HG03039 (cell line): Measurements from ENCODE around the gene CDCA3.
A peak's percentile ranks its signal among the peaks of the same experiment; 100 is the strongest.

Source experiments
- ATAC-seq: cut with Tn5 transposase; IDR thresholded peaks from one replicate; pipeline ENCODE4 v1.9.1; 2021; ENCODE audit warnings: mild to moderate bottlenecking, moderate library complexity; ENCODE audit not compliant: unreplicated experiment

The CDCA3 gene

GRCh38 chr12:6853626-6854025, 2.5 kb upstream of the CDCA3 start:
- ATAC-seq = no peak

GRCh38 chr12:6852651-6853354, 1.7 kb upstream of the CDCA3 start:
- ATAC-seq = no peak

GRCh38 chr12:6851921-6852650, 1.0 kb upstream of the CDCA3 start, which contains the start of gene USP5:
TSS of gene USP5 (plus strand) at chr12:6852150. CDS start at chr12:6852180, 30 bp downstream.
- ATAC-seq = peak; percentile 63

GRCh38 chr12:6850796-6851152, 312 bp downstream of the CDCA3 start:
- no peak for ATAC-seq

- no peak for ATAC-seq
Measured at GRCh38 chr12:6849976-6850560, 1.0 kb downstream of the CDCA3 start.

GRCh38 chr12:6849427-6849826, 1.7 kb downstream of the CDCA3 start:
- ATAC-seq = no peak

GRCh38 chr12:6847676-6848075, 3.4 kb downstream of the CDCA3 start:
- ATAC-seq = no peak

GRCh38 chr12:6846316-6846869, 4.7 kb downstream of the CDCA3 start:
- ATAC-seq = no peak

GRCh38 chr12:6845395-6845794, 5.7 kb downstream of the CDCA3 start:
- no peak for ATAC-seq

GRCh38 chr12:6843118-6843902, 7.8 kb downstream of the CDCA3 start:
- ATAC-seq = no peak

GRCh38 chr12:6842075-6842474, 9.0 kb downstream of the CDCA3 start:
- no peak for ATAC-seq

GRCh38 chr12:6840761-6841515, 10.1 kb downstream of the CDCA3 start, which contains the start of gene GNB3:
TSS of gene GNB3 (plus strand) at chr12:6840925. CDS start at chr12:6841288, 363 bp downstream.
- no peak for ATAC-seq

GRCh38 chr12:6840330-6840729, 10.8 kb downstream of the CDCA3 start:
- no peak for ATAC-seq

- peak; percentile 61 for ATAC-seq
Measured at GRCh38 chr12:6839482-6840201, 11.4 kb downstream of the CDCA3 start.

GRCh38 chr12:6838854-6839253, 12.2 kb downstream of the CDCA3 start:
- no peak for ATAC-seq

- ATAC-seq = no peak
Measured at GRCh38 chr12:6837370-6838060, 13.6 kb downstream of the CDCA3 start.

GRCh38 chr12:6836851-6837250, 14.2 kb downstream of the CDCA3 start:
- no peak for ATAC-seq

GRCh38 chr12:6834873-6835272, 16.2 kb downstream of the CDCA3 start:
- no peak for ATAC-seq

- ATAC-seq = no peak
Measured at GRCh38 chr12:6834254-6834653, 16.8 kb downstream of the CDCA3 start.
